HL-60 (cell line): Measurements from ENCODE around the gene ROR2.

ENCODE experiments used
- DNase-seq, 2 experiments: peaks; one replicate each; pipeline ENCODE4 v3.0.0-alpha.2; 2010 to 2020; ENCODE audit warnings: low read depth in 1 of 2, low spot score in 1 of 2
- H3K27ac ChIP-seq: fragments of 250-450 bp; sonication (Bioruptor Pico); replicated peaks from 2 replicates; pipeline ENCODE4 v1.5.1; 2020; ENCODE audit warnings: mild to moderate bottlenecking, moderate library complexity
- H3K27me3 ChIP-seq: fragments of 250-450 bp; sonication (Bioruptor Pico); 2 replicates; pipeline ENCODE4 v1.5.1; 2021; ENCODE audit warnings: mild to moderate bottlenecking, moderate library complexity; ENCODE audit not compliant: insufficient read depth, poor library complexity, severe bottlenecking
- H3K4me3 ChIP-seq: replicated peaks from 2 replicates; pipeline ENCODE4 v1.5.1; 2011; ENCODE audit warnings: mild to moderate bottlenecking, control low read depth, low read length; ENCODE audit not compliant: insufficient read depth
- CTCF ChIP-seq: IDR thresholded peaks from one replicate; pipeline ENCODE4 v1.5.1; 2011; ENCODE audit warnings: low read length, control low read depth, inconsistent platforms; ENCODE audit not compliant: insufficient read depth
- GABPA ChIP-seq: IDR thresholded peaks from 2 replicates; pipeline ENCODE4 v1.6.1; 2012; ENCODE audit warnings: low read depth
- POLR2AphosphoS5 ChIP-seq: IDR thresholded peaks from 2 replicates; pipeline ENCODE4 v1.6.1; 2012; ENCODE audit warnings: low read depth
- REST ChIP-seq: IDR thresholded peaks from 2 replicates; pipeline ENCODE4 v1.6.1; 2012; ENCODE audit warnings: low read depth; ENCODE audit not compliant: insufficient replicate concordance
- SPI1 ChIP-seq: IDR thresholded peaks from 2 replicates; pipeline ENCODE4 v1.6.1; 2012; ENCODE audit warnings: low read depth, mild to moderate bottlenecking, borderline replicate concordance

ROR2 gene

GRCh38 chr9:91676046-91676445 is 274.0 kb downstream of the ROR2 start:
- TF ChIP-seq CTCF, result no peak
- TF ChIP-seq SPI1, result no peak
- no peak for TF ChIP-seq POLR2AphosphoS5
- TF ChIP-seq GABPA, result no peak
- no peak for TF ChIP-seq REST
- H3K27ac ChIP-seq, result no peak overlapping the region
- H3K27me3 ChIP-seq, result no peaks in the 10 kb centered on the region
- DNase-seq, result no peak
- no peak overlapping the region for H3K4me3 ChIP-seq

GRCh38 chr9:91664663-91665062 is 285.4 kb downstream of the ROR2 start:
- Histone ChIP-seq H3K4me3 (no peak overlapping the region), H3K27ac (no peak overlapping the region), H3K27me3 (no peaks in the 10 kb centered on the region)
- no peak for DNase-seq
- TF ChIP-seq POLR2AphosphoS5, result no peak
- TF ChIP-seq SPI1, result no peak

- no peaks in the 10 kb centered on the region for H3K27me3 ChIP-seq
- no peak overlapping the region for H3K27ac ChIP-seq
- DNase-seq, result no peak
- no peak for TF ChIP-seq POLR2AphosphoS5
- no peak for TF ChIP-seq SPI1
- TF ChIP-seq CTCF, result no peak
- no peak for TF ChIP-seq REST
- no peak for TF ChIP-seq GABPA
- H3K4me3 ChIP-seq, result no peak overlapping the region
These were observed 286.2 kb downstream of the ROR2 start for GRCh38 chr9:91663858-91664257.

- no peak overlapping the region for H3K4me3 ChIP-seq
- DNase-seq, result no peak
- no peak overlapping the region for H3K27ac ChIP-seq
- TF ChIP-seq CTCF (no peak), SPI1 (no peak), POLR2AphosphoS5 (no peak), GABPA (no peak), REST (no peak)
- H3K27me3 ChIP-seq, result no peaks in the 10 kb centered on the region
These were observed 288.6 kb downstream of the ROR2 start for GRCh38 chr9:91661451-91661850.
